ENCODE measurements around the gene ITGB3BP. TPM values are rescaled to one million over a fixed set of nuclear protein-coding genes. Genes with fewer than 3 reads are reported as not detected.

The ITGB3BP gene
- total and polyA plus RNA-seq, 2 donors = 10.9 to 96.1 TPM

DNA sequence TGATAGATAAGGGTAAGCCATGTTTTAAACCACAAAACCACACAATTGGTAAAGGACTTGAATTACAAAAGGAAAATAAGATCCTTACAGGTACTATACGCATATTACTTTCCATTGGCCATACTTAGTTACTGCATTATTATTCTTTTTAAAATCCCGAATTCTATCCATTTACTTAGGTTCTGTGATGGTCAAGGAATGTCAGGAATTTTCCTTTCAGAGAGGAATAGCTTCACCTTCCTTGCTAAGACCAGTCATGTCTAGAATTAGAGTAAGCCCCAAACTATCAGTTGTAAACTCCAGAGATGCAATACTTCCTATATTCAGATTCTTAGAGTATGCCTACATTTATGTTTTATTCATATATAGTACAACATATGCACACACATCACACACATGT, 14.0 kb upstream of the ITGB3BP start:
- Histone ChIP-seq H3K4me1 (ENCODE audit: insufficient read depth) (no peaks in the 10 kb centered on the region), H3K36me3 (ENCODE audit: insufficient read depth) (peaks cover 2% of the 10 kb centered on the region), H3K4me3 (ENCODE audit: low read depth, low read length) (no peak overlapping the region), H3K27ac (ENCODE audit: low read depth) (no peak overlapping the region)
- no peak for DNase-seq (ENCODE audit: extremely low spot score)
- WGBS = 87% methylated on average over 2 of the region's 2 CpGs

DNA sequence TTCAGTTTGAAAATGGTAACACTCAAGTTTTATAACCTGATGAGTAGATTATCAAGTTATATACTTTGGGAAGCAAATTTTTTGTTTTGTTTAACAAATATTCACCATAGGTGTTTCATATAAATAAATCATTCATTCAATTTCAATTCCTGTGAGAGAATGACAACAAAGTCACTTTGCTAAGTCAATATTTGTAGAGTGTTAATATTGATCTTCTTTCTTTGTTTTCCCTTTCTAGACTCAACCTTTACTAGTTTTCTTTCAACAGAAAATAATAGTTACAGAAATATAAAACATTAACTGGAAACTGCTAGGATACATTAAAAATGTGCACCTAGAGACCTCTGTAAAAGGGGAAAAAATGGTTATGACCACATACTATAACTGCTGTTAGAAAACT, 11.4 kb upstream of the ITGB3BP start:
- no peak overlapping the region for H3K4me3 ChIP-seq (ENCODE audit: low read depth, low read length)
- no peak for DNase-seq (ENCODE audit: extremely low spot score)
- H3K27ac ChIP-seq (ENCODE audit: low read depth) = no peak overlapping the region
- no peaks in the 10 kb centered on the region for H3K4me1 ChIP-seq (ENCODE audit: insufficient read depth)
- H3K36me3 ChIP-seq (ENCODE audit: insufficient read depth) = no peaks in the 10 kb centered on the region

DNA sequence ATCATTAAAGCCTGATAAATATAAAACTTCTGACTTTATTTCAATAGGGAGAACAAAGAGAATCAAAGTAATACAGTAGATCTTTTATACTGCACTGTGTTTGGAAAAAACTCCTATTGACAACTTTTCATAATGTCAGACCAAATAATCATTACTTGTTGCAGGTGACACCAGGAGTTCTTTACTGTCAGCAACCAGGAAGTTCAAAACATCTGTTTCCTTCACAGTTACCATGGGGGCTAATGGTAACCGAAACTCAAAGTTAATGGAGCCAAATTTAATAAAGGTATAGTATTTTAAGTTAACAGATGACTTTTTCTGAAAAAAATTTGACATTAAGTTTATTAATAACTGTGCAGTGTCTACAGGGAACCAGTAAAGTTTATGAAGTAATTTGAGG, 10.9 kb upstream of the ITGB3BP start:
- no peak for DNase-seq (ENCODE audit: extremely low spot score)
- H3K36me3 ChIP-seq (ENCODE audit: insufficient read depth) = no peaks in the 10 kb centered on the region
- 91% methylated on average over 1 of the region's 1 CpG for WGBS
- H3K4me3 ChIP-seq (ENCODE audit: low read depth, low read length) = no peak overlapping the region
- H3K4me1 ChIP-seq (ENCODE audit: insufficient read depth) = no peaks in the 10 kb centered on the region
- H3K27ac ChIP-seq (ENCODE audit: low read depth) = no peak overlapping the region

DNA sequence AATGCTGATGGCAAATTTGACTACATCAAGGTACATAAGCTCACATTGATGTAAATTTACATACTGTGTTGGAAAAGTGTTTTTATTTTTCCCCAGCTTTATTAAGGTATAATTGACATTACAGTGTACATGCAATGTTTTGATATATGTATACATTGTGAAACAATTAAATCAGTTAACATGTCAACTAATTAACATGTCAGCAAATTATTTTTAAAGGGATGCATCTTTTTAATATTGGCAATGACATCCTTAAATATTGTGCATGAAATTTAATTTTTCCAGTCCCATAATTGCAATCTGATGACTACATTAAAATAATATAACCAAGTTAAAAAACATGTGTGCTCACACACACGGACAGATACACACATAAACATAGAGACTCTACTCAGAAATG, 9.7 kb upstream of the ITGB3BP start:
- H3K4me3 ChIP-seq (ENCODE audit: low read depth, low read length) = no peak overlapping the region
- no peaks in the 10 kb centered on the region for H3K4me1 ChIP-seq (ENCODE audit: insufficient read depth)
- no peak for DNase-seq (ENCODE audit: extremely low spot score)
- no peak overlapping the region for H3K27ac ChIP-seq (ENCODE audit: low read depth)
- WGBS = 75% methylated on average over 1 of the region's 1 CpG
- H3K36me3 ChIP-seq (ENCODE audit: insufficient read depth) = no peaks in the 10 kb centered on the region

DNA sequence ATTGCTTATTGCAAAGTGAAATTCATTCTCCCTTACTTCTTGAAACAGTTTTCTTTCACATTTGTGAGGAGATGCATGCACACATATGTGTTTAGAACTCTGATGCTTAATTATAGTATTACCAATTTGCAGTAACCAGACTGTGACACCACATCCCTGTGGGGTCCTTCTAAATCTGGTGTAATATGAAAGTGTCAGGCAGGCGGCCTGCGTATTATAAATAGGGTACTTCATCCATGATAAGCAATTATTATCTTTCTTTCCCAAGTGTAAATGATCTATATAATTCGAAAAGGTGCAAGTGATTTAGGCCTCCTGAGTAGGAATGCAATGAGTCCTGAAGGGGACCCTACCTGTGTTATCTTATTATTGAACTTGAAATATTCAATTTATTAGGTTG, 1.2 kb upstream of the ITGB3BP start:
- H3K27ac ChIP-seq (ENCODE audit: low read depth) = no peak overlapping the region

DNA sequence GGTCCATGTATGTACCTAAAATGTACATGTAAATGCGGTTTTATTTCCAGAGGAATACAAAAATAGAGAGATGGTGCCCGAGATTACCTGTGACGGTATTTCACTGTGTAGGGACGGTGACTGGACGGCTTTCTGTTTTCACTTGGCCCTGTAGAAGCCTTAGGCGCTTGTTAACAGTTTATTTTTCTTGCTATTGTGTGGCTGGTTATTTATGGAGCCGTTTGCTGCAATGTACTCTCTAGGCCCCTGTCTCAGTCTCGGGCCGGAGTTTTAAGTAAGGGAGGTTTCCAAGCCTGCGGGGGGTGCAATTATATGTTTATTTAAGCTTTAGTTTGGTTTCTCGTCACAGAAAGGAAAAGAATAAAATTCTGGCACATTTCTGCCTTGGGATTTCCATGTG, 713 bp upstream of the ITGB3BP start:
- Histone ChIP-seq H3K27ac (ENCODE audit: low read depth) (peak overlapping the region; percentile 53), H3K4me3 (ENCODE audit: low read depth, low read length) (peak overlapping the region; percentile 52), H3K4me1 (ENCODE audit: insufficient read depth) (no peaks in the 10 kb centered on the region), H3K36me3 (ENCODE audit: insufficient read depth) (no peaks in the 10 kb centered on the region)
- 2% methylated on average over 11 of the region's 11 CpGs for WGBS
- DNase-seq (ENCODE audit: extremely low spot score) = no peak

More for the DNA sequence above, 1.2 kb upstream of the ITGB3BP start:
- H3K4me3 ChIP-seq (ENCODE audit: low read depth, low read length) = peak overlapping the region; percentile 52
- no peaks in the 10 kb centered on the region for H3K4me1 ChIP-seq (ENCODE audit: insufficient read depth)
- H3K36me3 ChIP-seq (ENCODE audit: insufficient read depth) = no peaks in the 10 kb centered on the region
- no peak for DNase-seq (ENCODE audit: extremely low spot score)
- WGBS = 37% methylated on average over 3 of the region's 3 CpGs

DNA sequence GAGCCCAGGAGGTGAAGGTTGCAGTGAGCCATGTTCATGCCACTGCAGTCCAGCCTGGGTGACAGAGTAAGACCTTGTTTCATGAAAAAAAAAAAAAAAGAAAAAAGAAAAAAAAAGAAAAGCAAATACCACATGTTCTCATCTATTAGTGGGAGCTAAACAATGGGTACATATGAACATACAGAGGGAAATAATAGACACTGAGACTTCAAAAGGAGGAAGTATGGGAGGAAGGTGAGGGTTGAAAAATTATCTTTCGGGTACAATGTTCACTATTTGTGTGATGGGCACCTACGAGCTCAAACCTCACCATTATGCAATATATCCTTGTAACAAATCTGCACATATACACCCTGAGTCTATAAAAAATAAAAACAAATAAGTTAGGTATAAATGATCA, 6.4 kb downstream of the ITGB3BP start:
- 92% methylated on average over 2 of the region's 2 CpGs for WGBS
- Histone ChIP-seq H3K4me3 (ENCODE audit: low read depth, low read length) (no peak overlapping the region), H3K36me3 (ENCODE audit: insufficient read depth) (no peaks in the 10 kb centered on the region), H3K4me1 (ENCODE audit: insufficient read depth) (no peaks in the 10 kb centered on the region), H3K27ac (ENCODE audit: low read depth) (no peak overlapping the region)
- no peak for DNase-seq (ENCODE audit: extremely low spot score)

DNA sequence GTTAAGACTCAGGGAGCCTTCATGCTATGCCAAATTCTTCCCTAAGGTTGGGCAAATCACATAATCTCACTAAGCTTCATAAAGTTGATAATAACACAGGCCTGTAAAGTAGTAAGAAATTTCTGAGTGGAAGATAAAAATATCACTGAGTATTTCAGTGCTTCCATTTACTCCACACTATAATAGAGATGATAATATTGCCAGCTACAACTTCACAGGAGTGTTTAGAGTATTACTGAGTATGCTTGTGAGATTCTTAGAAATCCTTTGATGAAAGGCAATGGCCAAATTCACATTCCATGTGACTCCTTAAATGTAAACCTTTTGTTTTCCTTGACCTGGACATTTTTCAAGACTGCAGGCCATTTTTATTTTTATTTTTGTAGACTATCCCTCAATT, 10.4 kb downstream of the ITGB3BP start:
- no peaks in the 10 kb centered on the region for H3K36me3 ChIP-seq (ENCODE audit: insufficient read depth)
- H3K4me3 ChIP-seq (ENCODE audit: low read depth, low read length) = no peak overlapping the region
- no peaks in the 10 kb centered on the region for H3K4me1 ChIP-seq (ENCODE audit: insufficient read depth)
- DNase-seq (ENCODE audit: extremely low spot score) = no peak
- H3K27ac ChIP-seq (ENCODE audit: low read depth) = no peak overlapping the region

DNA sequence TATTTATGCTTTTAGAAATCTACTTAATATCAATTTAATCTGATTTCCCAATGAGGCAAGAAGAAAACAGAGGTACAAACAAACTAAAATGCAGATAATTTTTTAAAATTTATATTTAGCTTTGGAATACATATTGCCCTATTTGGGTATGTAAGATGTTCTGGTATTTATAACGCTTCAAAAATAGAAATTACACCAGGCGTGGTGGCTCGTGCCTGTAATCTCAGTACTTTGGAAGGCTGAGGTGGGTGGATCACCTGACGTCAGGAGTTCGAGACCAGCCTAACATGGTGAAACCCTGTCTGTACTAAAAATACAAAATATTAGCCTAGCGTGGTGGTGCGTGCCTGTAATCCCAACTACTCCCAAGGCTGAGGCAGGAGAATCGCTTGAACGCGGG, 13.3 kb downstream of the ITGB3BP start:
- Histone ChIP-seq H3K4me3 (ENCODE audit: low read depth, low read length) (no peak overlapping the region), H3K4me1 (ENCODE audit: insufficient read depth) (no peaks in the 10 kb centered on the region), H3K27ac (ENCODE audit: low read depth) (no peak overlapping the region), H3K36me3 (ENCODE audit: insufficient read depth) (no peaks in the 10 kb centered on the region)
- no peak for DNase-seq (ENCODE audit: extremely low spot score)
- WGBS = 85% methylated on average over 10 of the region's 10 CpGs

DNA sequence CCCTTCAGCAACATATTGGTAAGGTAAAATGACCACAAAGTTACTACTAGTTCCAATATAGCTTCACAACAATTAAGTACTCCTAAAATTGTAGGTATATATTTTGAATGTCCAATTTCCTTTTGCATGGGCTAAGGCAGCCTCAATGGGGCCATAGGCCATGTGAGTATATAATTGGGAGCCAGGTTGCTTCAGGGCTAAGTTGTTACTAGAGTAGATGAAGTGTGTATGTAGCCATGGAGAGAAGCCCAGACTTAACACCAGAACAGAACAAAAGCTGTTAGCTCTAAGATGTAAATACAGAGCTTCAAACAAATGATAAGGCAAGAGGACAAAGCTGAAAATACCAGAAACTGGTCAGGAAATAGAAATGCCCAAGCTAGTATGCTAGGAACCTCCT, 16.2 kb downstream of the ITGB3BP start:
- H3K4me3 ChIP-seq (ENCODE audit: low read depth, low read length) = no peak overlapping the region
- H3K4me1 ChIP-seq (ENCODE audit: insufficient read depth) = no peaks in the 10 kb centered on the region
- no peak overlapping the region for H3K27ac ChIP-seq (ENCODE audit: low read depth)
- DNase-seq (ENCODE audit: extremely low spot score) = no peak
- H3K36me3 ChIP-seq (ENCODE audit: insufficient read depth) = no peaks in the 10 kb centered on the region

DNA sequence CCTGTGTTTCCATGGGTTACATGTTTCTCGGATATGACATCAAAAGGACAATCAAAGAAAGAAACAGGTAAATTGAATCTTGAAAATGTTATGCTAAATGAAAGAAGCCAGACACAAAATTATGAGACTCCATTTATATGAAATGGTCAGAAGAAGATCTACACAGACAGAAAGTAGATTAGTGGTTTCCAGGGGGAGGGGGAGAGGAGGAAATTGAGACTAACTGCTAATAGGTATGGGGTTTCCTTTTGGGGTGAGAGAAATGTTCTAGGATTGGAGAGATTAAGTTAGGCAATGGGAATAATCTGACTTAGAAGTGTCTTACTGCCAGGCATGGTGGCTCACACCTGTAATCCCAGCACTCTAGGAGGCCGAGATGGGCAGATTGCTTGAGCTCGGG, 21.8 kb downstream of the ITGB3BP start:
- H3K27ac ChIP-seq (ENCODE audit: low read depth) = no peak overlapping the region
- H3K4me3 ChIP-seq (ENCODE audit: low read depth, low read length) = no peak overlapping the region
- no peaks in the 10 kb centered on the region for H3K36me3 ChIP-seq (ENCODE audit: insufficient read depth)
- DNase-seq (ENCODE audit: extremely low spot score) = no peak
- H3K4me1 ChIP-seq (ENCODE audit: insufficient read depth) = no peaks in the 10 kb centered on the region
- 93% methylated on average over 3 of the region's 3 CpGs for WGBS

DNA sequence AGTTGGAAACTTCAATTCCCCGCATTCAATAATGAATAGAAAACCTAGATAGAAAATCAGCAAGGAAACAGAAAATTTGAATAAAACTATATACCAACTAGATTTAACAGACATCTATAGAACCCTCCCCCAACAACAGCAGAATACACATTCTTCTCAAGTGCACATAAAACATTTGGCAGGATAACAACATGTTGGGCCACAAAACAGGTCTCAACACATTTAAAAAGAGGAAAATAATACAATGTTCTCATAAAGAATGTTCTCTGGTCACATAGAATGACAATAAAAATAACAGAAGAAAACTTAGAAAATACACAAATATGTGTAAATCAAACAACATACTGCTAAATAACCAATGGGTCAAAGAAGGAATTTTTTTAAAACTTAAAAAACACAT, 24.9 kb downstream of the ITGB3BP start:
- H3K36me3 ChIP-seq (ENCODE audit: insufficient read depth) = no peaks in the 10 kb centered on the region
- DNase-seq (ENCODE audit: extremely low spot score) = peak; percentile 11
- no peaks in the 10 kb centered on the region for H3K4me1 ChIP-seq (ENCODE audit: insufficient read depth)
- H3K4me3 ChIP-seq (ENCODE audit: low read depth, low read length) = no peak overlapping the region
- no peak overlapping the region for H3K27ac ChIP-seq (ENCODE audit: low read depth)
- 53% methylated on average over 1 of the region's 1 CpG for WGBS

DNA sequence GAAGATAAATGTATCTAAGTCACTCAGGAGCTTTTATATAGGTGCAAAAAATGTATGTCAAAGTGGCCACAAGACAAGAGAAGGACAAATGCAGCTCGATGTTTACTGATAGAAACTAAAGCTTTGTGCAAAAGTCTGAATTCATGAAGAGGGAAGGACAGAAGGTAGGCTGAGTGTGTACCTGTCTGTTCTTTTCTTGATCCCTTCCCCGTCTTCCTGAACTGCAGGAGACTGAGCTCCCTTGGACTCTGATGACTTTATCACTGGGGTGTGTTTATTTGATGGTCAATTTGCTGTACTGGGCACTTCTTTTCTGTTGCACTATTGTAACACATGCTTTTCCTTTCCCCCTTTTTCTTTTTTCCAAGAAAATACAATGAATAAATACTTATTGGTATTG, 25.4 kb downstream of the ITGB3BP start:
- no peak for DNase-seq (ENCODE audit: extremely low spot score)
- H3K4me1 ChIP-seq (ENCODE audit: insufficient read depth) = no peaks in the 10 kb centered on the region
- 87% methylated on average over 2 of the region's 2 CpGs for WGBS
- H3K36me3 ChIP-seq (ENCODE audit: insufficient read depth) = no peaks in the 10 kb centered on the region
- no peak overlapping the region for H3K4me3 ChIP-seq (ENCODE audit: low read depth, low read length)
- no peak overlapping the region for H3K27ac ChIP-seq (ENCODE audit: low read depth)

DNA sequence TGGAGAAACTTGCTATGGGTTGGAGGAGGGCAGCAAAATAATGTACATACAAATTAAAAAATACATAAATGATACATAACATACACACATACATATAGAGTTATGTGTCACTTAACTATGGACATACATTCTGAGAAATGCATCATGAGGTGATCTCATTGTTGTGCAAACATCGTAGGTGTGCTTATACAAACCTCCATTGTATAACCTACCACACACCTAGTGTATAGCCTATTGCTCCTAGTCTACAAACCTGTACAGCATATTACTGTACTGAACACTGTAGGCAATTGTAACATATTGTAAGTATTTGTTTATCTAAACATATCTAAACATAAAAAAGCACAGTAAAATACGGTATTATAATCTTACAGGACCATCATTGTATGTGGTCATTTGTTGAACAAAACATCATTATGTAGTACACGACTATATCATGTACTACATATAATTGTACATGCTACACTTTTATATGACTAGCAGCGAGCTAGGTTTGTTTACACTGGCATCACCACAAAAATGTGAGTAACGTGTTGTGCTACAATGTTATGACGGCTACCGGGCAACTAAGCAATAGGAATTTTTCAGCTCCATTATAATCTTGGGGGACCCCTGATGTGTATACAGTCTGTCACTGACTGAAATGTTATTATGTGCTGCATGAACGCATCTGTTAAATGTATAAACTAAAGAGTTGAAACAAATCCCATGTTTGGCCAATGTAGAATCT, 35.5 kb downstream of the ITGB3BP start:
- no peaks in the 10 kb centered on the region for H3K4me1 ChIP-seq (ENCODE audit: insufficient read depth)
- no peak overlapping the region for H3K27ac ChIP-seq (ENCODE audit: low read depth)
- no peaks in the 10 kb centered on the region for H3K36me3 ChIP-seq (ENCODE audit: insufficient read depth)
- H3K4me3 ChIP-seq (ENCODE audit: low read depth, low read length) = no peak overlapping the region
- DNase-seq (ENCODE audit: extremely low spot score) = peak; percentile 10
- WGBS = 29% methylated on average over 8 of the region's 8 CpGs

DNA sequence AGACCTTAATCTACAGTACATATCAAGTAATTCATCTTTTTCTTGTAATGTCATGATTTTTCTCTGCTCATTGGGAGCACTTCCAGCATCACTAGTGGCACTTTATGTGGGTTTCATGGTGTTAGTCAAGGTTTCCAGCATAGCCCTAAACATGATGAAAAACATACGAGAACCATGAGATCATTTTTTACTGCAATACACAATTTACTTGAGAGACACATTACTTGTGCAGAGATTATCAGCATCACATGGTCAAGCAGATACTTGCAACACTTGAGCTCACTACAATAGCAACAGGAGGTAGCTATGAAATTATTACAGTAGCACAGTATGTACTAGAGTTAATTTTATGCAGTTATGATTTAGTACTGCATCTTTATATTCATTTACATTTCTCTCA, 36.4 kb downstream of the ITGB3BP start:
- Histone ChIP-seq H3K36me3 (ENCODE audit: insufficient read depth) (no peaks in the 10 kb centered on the region), H3K27ac (ENCODE audit: low read depth) (no peak overlapping the region), H3K4me1 (ENCODE audit: insufficient read depth) (no peaks in the 10 kb centered on the region), H3K4me3 (ENCODE audit: low read depth, low read length) (no peak overlapping the region)
- no peak for DNase-seq (ENCODE audit: extremely low spot score)
- WGBS = 40% methylated on average over 1 of the region's 1 CpG
